ENCODE data around the gene FOLR2.

Gene FOLR2

DNA sequence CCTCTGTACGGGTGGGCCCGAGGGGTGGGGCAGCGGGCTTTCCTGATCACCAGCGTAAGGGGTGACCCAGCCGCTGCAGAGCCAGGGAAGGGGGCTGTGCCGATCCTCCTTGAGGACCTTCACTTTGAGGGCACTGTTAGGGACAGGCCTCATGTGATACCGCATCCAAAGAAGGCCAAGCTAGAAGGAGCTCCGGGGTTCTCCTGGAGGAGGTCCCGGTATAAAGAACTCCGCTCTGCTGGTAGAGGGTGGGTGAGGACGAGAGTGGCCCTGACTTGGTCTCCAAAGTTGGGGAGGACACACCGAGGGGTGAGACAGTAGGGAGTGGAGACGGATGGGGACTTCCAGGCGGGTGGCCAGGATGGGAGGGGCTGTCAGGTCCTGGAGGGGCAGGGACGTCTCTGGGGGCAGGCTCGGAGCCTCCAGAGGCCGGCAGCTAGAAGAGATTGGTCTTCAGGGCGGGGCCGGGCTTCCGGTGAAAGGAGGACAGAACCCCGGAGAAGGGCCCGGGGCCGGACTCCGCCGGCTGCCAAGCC lies 22.8 kb downstream of the FOLR2 start:
- Histone ChIP-seq H2AFZ (ENCODE audit: insufficient read depth, low read length, poor library complexity) (no peak overlapping the region), H3K14ac (ENCODE audit: low read length) (no peak overlapping the region), H3K27me3 (ENCODE audit: insufficient read depth, low read length) (peaks cover 25% of the 10 kb centered on the region), H2AK5ac (ENCODE audit: low read length) (peak overlapping the region; percentile 27), H4K8ac (ENCODE audit: low read depth, low read length) (peak overlapping the region; percentile 17), H3K4ac (ENCODE audit: low read depth, low read length) (no peak overlapping the region), H3K79me2 (ENCODE audit: control insufficient read depth, insufficient read depth, low read length, poor library complexity) (no peaks in the 10 kb centered on the region), H3K23ac (ENCODE audit: low read length) (no peak overlapping the region), H4K91ac (ENCODE audit: low read depth, low read length) (peak overlapping the region; percentile 75), H3K27ac (ENCODE audit: low read depth, low read length) (no peak overlapping the region), H3K4me2 (ENCODE audit: low read length) (peak overlapping the region; percentile 77), H3K18ac (ENCODE audit: low read length) (no peak overlapping the region), H3K4me1 (ENCODE audit: control insufficient read depth in 1 of 2, insufficient read depth in 2 of 2, low read length in 2 of 2) (peaks cover 17 to 31% of the 10 kb centered on the region in 2 experiments), H2BK12ac (ENCODE audit: low read length) (no peak overlapping the region), H3K79me1 (ENCODE audit: low read length) (peaks cover 8% of the 10 kb centered on the region), H3K36me3 (ENCODE audit: control insufficient read depth in 1 of 2, insufficient read depth in 2 of 2, low read length in 2 of 2) (peaks cover 33 to 36% of the 10 kb centered on the region in 2 experiments), H2BK120ac (ENCODE audit: insufficient read depth, low read length, poor library complexity) (no peak overlapping the region), H2BK5ac (ENCODE audit: low read depth, low read length, poor library complexity) (no peak overlapping the region), H3K4me3 (ENCODE audit: low read depth, low read length) (no peak overlapping the region), H4K12ac (ENCODE audit: low read depth, low read length) (no peak overlapping the region), H3K9me3 (ENCODE audit: insufficient read depth, low read depth, low read length) (peaks cover 3% of the 10 kb centered on the region), H3K9ac (ENCODE audit: low read length) (no peak overlapping the region)
- peak; percentile 37 to 44 for DNase-seq
- WGBS (ENCODE audit: extremely low coverage, insufficient coverage, insufficient read length) = no CpG with 5 or more reads among the region's 25 CpGs

GRCh38 chr11:72239849-72240460 lies 23.4 kb downstream of the FOLR2 start:
- Histone ChIP-seq H2AFZ (ENCODE audit: insufficient read depth, low read length, poor library complexity) (peak overlapping the region; percentile 61), H4K91ac (ENCODE audit: low read depth, low read length) (peak overlapping the region; percentile 75), H3K9ac (ENCODE audit: low read length) (peak overlapping the region; percentile 49), H3K9me3 (ENCODE audit: insufficient read depth, low read depth, low read length) (peaks cover 5% of the 10 kb centered on the region), H3K79me1 (ENCODE audit: low read length) (peaks cover 8% of the 10 kb centered on the region), H3K27me3 (ENCODE audit: insufficient read depth, low read length) (peaks cover 31% of the 10 kb centered on the region), H4K12ac (ENCODE audit: low read depth, low read length) (no peak overlapping the region), H3K4ac (ENCODE audit: low read depth, low read length) (peak overlapping the region; percentile 17), H3K18ac (ENCODE audit: low read length) (peak overlapping the region; percentile 58), H3K4me3 (ENCODE audit: low read depth, low read length) (no peak overlapping the region), H3K27ac (ENCODE audit: low read depth, low read length) (no peak overlapping the region), H3K23ac (ENCODE audit: low read length) (no peak overlapping the region), H2BK120ac (ENCODE audit: insufficient read depth, low read length, poor library complexity) (peak overlapping the region; percentile 37), H2BK5ac (ENCODE audit: low read depth, low read length, poor library complexity) (no peak overlapping the region), H3K4me2 (ENCODE audit: low read length) (peak overlapping the region; percentile 77), H3K4me1 (ENCODE audit: control insufficient read depth in 1 of 2, insufficient read depth in 2 of 2, low read length in 2 of 2) (peaks cover 17 to 36% of the 10 kb centered on the region in 2 experiments), H3K14ac (ENCODE audit: low read length) (peak overlapping the region; percentile 51), H2AK5ac (ENCODE audit: low read length) (no peak overlapping the region), H3K36me3 (ENCODE audit: control insufficient read depth in 1 of 2, insufficient read depth in 2 of 2, low read length in 2 of 2) (peaks cover 29 to 30% of the 10 kb centered on the region in 2 experiments), H4K8ac (ENCODE audit: low read depth, low read length) (peak overlapping the region; percentile 77), H3K79me2 (ENCODE audit: control insufficient read depth, insufficient read depth, low read length, poor library complexity) (no peaks in the 10 kb centered on the region), H2BK12ac (ENCODE audit: low read length) (no peak overlapping the region)
- peak in 1 of 2 donors; percentile 52 for DNase-seq
- WGBS (ENCODE audit: extremely low coverage, insufficient coverage, insufficient read length) = no CpG with 5 or more reads among the region's 69 CpGs

- Histone ChIP-seq H3K4ac (ENCODE audit: low read depth, low read length) (no peak overlapping the region), H3K4me1 (ENCODE audit: control insufficient read depth in 1 of 2, insufficient read depth in 2 of 2, low read length in 2 of 2) (peaks cover 17 to 37% of the 10 kb centered on the region in 2 experiments), H2AFZ (ENCODE audit: insufficient read depth, low read length, poor library complexity) (peak overlapping the region; percentile 61), H2BK12ac (ENCODE audit: low read length) (no peak overlapping the region), H3K14ac (ENCODE audit: low read length) (no peak overlapping the region), H3K23ac (ENCODE audit: low read length) (no peak overlapping the region), H3K18ac (ENCODE audit: low read length) (peak overlapping the region; percentile 58), H3K79me1 (ENCODE audit: low read length) (peaks cover 8% of the 10 kb centered on the region), H4K91ac (ENCODE audit: low read depth, low read length) (peak overlapping the region; percentile 75), H2BK5ac (ENCODE audit: low read depth, low read length, poor library complexity) (no peak overlapping the region), H3K79me2 (ENCODE audit: control insufficient read depth, insufficient read depth, low read length, poor library complexity) (no peaks in the 10 kb centered on the region), H4K8ac (ENCODE audit: low read depth, low read length) (peak overlapping the region; percentile 77), H3K4me3 (ENCODE audit: low read depth, low read length) (no peak overlapping the region), H4K12ac (ENCODE audit: low read depth, low read length) (no peak overlapping the region), H3K9ac (ENCODE audit: low read length) (peak overlapping the region; percentile 49), H2BK120ac (ENCODE audit: insufficient read depth, low read length, poor library complexity) (no peak overlapping the region), H3K27me3 (ENCODE audit: insufficient read depth, low read length) (peaks cover 38% of the 10 kb centered on the region), H3K36me3 (ENCODE audit: control insufficient read depth in 1 of 2, insufficient read depth in 2 of 2, low read length in 2 of 2) (peaks cover 22 to 23% of the 10 kb centered on the region in 2 experiments), H2AK5ac (ENCODE audit: low read length) (no peak overlapping the region), H3K9me3 (ENCODE audit: insufficient read depth, low read depth, low read length) (peaks cover 5% of the 10 kb centered on the region), H3K4me2 (ENCODE audit: low read length) (peak overlapping the region; percentile 77), H3K27ac (ENCODE audit: low read depth, low read length) (no peak overlapping the region)
- peak in 1 of 2 donors; percentile 50 for DNase-seq
- WGBS (ENCODE audit: extremely low coverage, insufficient coverage, insufficient read length) = no CpG with 5 or more reads among the region's 44 CpGs
These were observed 24.1 kb downstream of the FOLR2 start for GRCh38 chr11:72240461-72241290.

DNA sequence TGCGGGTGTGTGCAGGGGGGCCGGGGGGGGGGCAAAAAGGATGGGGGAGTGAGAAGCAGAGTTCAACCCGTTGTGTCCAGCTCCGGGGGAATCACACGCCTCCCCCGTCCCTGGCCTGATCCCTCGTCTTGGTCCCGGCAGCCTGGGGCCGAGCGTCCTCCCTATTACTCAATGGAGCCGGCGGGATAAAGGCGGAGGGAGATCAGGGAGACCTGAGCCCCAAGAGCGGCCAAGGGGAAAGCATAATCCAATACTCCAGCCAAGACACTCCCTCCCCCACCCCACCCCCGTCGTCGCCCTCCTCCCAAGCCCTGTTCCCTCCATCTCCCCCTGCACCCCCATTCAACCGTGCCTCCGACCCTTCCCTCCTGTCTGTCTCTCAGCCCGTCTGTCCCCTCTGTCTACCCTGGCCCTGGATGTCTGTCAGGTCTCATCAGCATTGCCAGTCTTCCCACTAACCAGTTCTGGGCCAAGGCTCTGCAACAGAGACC lies 24.7 kb downstream of the FOLR2 start:
- Histone ChIP-seq H2BK12ac (ENCODE audit: low read length) (no peak overlapping the region), H2AK5ac (ENCODE audit: low read length) (no peak overlapping the region), H3K23ac (ENCODE audit: low read length) (no peak overlapping the region), H3K36me3 (ENCODE audit: control insufficient read depth in 1 of 2, insufficient read depth in 2 of 2, low read length in 2 of 2) (peaks cover 18 to 19% of the 10 kb centered on the region in 2 experiments), H3K79me1 (ENCODE audit: low read length) (peaks cover 8% of the 10 kb centered on the region), H3K27me3 (ENCODE audit: insufficient read depth, low read length) (peaks cover 44% of the 10 kb centered on the region), H3K79me2 (ENCODE audit: control insufficient read depth, insufficient read depth, low read length, poor library complexity) (no peaks in the 10 kb centered on the region), H4K91ac (ENCODE audit: low read depth, low read length) (no peak overlapping the region), H3K9me3 (ENCODE audit: insufficient read depth, low read depth, low read length) (peaks cover 5% of the 10 kb centered on the region), H3K4me3 (ENCODE audit: low read depth, low read length) (no peak overlapping the region), H3K14ac (ENCODE audit: low read length) (no peak overlapping the region), H3K9ac (ENCODE audit: low read length) (no peak overlapping the region), H2BK5ac (ENCODE audit: low read depth, low read length, poor library complexity) (no peak overlapping the region), H3K4me1 (ENCODE audit: control insufficient read depth in 1 of 2, insufficient read depth in 2 of 2, low read length in 2 of 2) (peaks cover 17 to 37% of the 10 kb centered on the region in 2 experiments), H3K27ac (ENCODE audit: low read depth, low read length) (no peak overlapping the region), H4K8ac (ENCODE audit: low read depth, low read length) (no peak overlapping the region), H2AFZ (ENCODE audit: insufficient read depth, low read length, poor library complexity) (no peak overlapping the region), H2BK120ac (ENCODE audit: insufficient read depth, low read length, poor library complexity) (no peak overlapping the region), H3K4me2 (ENCODE audit: low read length) (no peak overlapping the region), H3K18ac (ENCODE audit: low read length) (no peak overlapping the region), H4K12ac (ENCODE audit: low read depth, low read length) (no peak overlapping the region), H3K4ac (ENCODE audit: low read depth, low read length) (no peak overlapping the region)
- DNase-seq = no peak
- no CpG with 5 or more reads among the region's 20 CpGs for WGBS (ENCODE audit: extremely low coverage, insufficient coverage, insufficient read length)
